Sigmoid colon (tissue), 3 donors: ENCODE measurements around the gene PDE7B.

Source experiments
- CTCF ChIP-seq, 4 experiments: fragments of 450-650 bp in 3 of 4; fragments of 200-600 bp in 1 of 4; IDR thresholded peaks; one replicate each; pipeline ENCODE4 v1.5.1; 2016 to 2019; ENCODE audit warnings: antibody characterized with exemption in 4 of 4, mild to moderate bottlenecking in 3 of 4, moderate library complexity in 2 of 4
- POLR2A ChIP-seq, 2 donors: fragments of 450-650 bp; IDR thresholded peaks; one replicate each; pipeline ENCODE4 v1.6.1; 2016; ENCODE audit warnings: antibody characterized with exemption in 2 of 2, mild to moderate bottlenecking in 2 of 2, moderate library complexity in 2 of 2

GRCh38 chr6:136163260-136163659, 311.8 kb downstream of the PDE7B start:
- TF ChIP-seq CTCF (IDR thresholded peaks at IDR 0.05): no peak
- no peak for TF ChIP-seq POLR2A (IDR thresholded peaks at IDR 0.05)
